NB4 (cell line): Measurements from ENCODE around the gene PMEPA1.

Experiments
- POLR2A ChIP-seq: IDR thresholded peaks from 2 replicates; pipeline ENCODE4 v1.6.1; 2011; ENCODE audit warnings: mild to moderate bottlenecking; ENCODE audit not compliant: insufficient read length; ENCODE audit errors: extremely low read depth
- TF ChIP-seq, protein P1 (sequence below): IDR thresholded peaks from one replicate; pipeline ENCODE4 v1.5.1; 2012; ENCODE audit warnings: low read depth, low read length

GRCh38 chr20:57756921-57757320 is 47.1 kb upstream of the PMEPA1 start:
- TF ChIP-seq POLR2A = no peak
- TF ChIP-seq, protein P1, sequence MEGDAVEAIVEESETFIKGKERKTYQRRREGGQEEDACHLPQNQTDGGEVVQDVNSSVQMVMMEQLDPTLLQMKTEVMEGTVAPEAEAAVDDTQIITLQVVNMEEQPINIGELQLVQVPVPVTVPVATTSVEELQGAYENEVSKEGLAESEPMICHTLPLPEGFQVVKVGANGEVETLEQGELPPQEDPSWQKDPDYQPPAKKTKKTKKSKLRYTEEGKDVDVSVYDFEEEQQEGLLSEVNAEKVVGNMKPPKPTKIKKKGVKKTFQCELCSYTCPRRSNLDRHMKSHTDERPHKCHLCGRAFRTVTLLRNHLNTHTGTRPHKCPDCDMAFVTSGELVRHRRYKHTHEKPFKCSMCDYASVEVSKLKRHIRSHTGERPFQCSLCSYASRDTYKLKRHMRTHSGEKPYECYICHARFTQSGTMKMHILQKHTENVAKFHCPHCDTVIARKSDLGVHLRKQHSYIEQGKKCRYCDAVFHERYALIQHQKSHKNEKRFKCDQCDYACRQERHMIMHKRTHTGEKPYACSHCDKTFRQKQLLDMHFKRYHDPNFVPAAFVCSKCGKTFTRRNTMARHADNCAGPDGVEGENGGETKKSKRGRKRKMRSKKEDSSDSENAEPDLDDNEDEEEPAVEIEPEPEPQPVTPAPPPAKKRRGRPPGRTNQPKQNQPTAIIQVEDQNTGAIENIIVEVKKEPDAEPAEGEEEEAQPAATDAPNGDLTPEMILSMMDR = no peak
